ENCODE data around the gene CFAP206. TPM values are rescaled to one million over a fixed set of nuclear protein-coding genes. Genes with fewer than 3 reads are reported as not detected.

CFAP206 gene
- polyA plus RNA-seq: not detected

- peak; percentile 78 to 83 (median 81) for DNase-seq
- Mint-ChIP-seq H3K9me3 (no peaks in the 10 kb centered on the region), H3K4me3 (peak within 1 kb of the TSS; percentile 83 to 88 (median 87)), H3K4me1 (peaks cover 8 to 15% of the 10 kb centered on the region in 2 donors), H3K27ac (peak within 1 kb of the TSS; percentile 26 to 81 (median 73)), H3K27me3 (ENCODE audit: low read depth in 3 of 3) (peaks cover 10 to 22% (median 20%) of the 10 kb centered on the region in 3 donors), H3K36me3 (no peaks in the 10 kb centered on the region)
Observed at GRCh38 chr6:87407901-87408720, at the start of gene CFAP206. Gene CFAP206 (plus strand): TSS chr6:87407972. CDS start chr6:87409840, 1,868 bp downstream.

GRCh38 chr6:87364602-87365252 is 43.0 kb upstream of the CFAP206 start:
- peaks cover 0 to 5% (median 3%) of the 10 kb centered on the region in 3 donors for H3K27me3 Mint-ChIP-seq (ENCODE audit: low read depth in 3 of 3)
- H3K4me1 Mint-ChIP-seq: no peaks in the 10 kb centered on the region
- peaks cover 0 to 14% (median 14%) of the 10 kb centered on the region in 3 donors for H3K36me3 Mint-ChIP-seq
- no peaks in the 10 kb centered on the region for H3K9me3 Mint-ChIP-seq
- no peak overlapping the region for H3K27ac Mint-ChIP-seq
- no peak overlapping the region for H3K4me3 Mint-ChIP-seq
- no peak for DNase-seq

- peaks cover 0 to 17% (median 14%) of the 10 kb centered on the region in 3 donors for H3K36me3 Mint-ChIP-seq
- H3K27ac Mint-ChIP-seq: no peak overlapping the region
- no peaks in the 10 kb centered on the region for H3K9me3 Mint-ChIP-seq
- no peak overlapping the region for H3K4me3 Mint-ChIP-seq
- no peaks in the 10 kb centered on the region for H3K4me1 Mint-ChIP-seq
- DNase-seq: no peak
- peaks cover 0 to 5% (median 3%) of the 10 kb centered on the region in 3 donors for H3K27me3 Mint-ChIP-seq (ENCODE audit: low read depth in 3 of 3)
Observed at GRCh38 chr6:87366072-87366827, 41.5 kb upstream of the CFAP206 start.

- Mint-ChIP-seq H3K4me3 (no peak overlapping the region), H3K9me3 (no peaks in the 10 kb centered on the region), H3K36me3 (peaks cover 0 to 17% (median 14%) of the 10 kb centered on the region in 3 donors), H3K27ac (no peak overlapping the region), H3K27me3 (ENCODE audit: low read depth in 3 of 3) (peaks cover 0 to 5% (median 3%) of the 10 kb centered on the region in 3 donors), H3K4me1 (no peaks in the 10 kb centered on the region)
- no peak for DNase-seq
Observed at GRCh38 chr6:87366899-87367298, 40.9 kb upstream of the CFAP206 start.

GRCh38 chr6:87373377-87373776 is 34.4 kb upstream of the CFAP206 start:
- no peak for DNase-seq
- Mint-ChIP-seq H3K36me3 (peaks cover 0 to 9% (median 0%) of the 10 kb centered on the region in 3 donors), H3K27me3 (ENCODE audit: low read depth in 3 of 3) (no peaks in the 10 kb centered on the region), H3K4me3 (no peak overlapping the region), H3K9me3 (no peaks in the 10 kb centered on the region), H3K27ac (no peak overlapping the region), H3K4me1 (no peaks in the 10 kb centered on the region)

- Mint-ChIP-seq H3K9me3 (no peaks in the 10 kb centered on the region), H3K36me3 (peaks cover 0 to 3% (median 0%) of the 10 kb centered on the region in 3 donors), H3K27ac (no peak overlapping the region), H3K4me1 (no peaks in the 10 kb centered on the region), H3K27me3 (ENCODE audit: low read depth in 3 of 3) (peaks cover 0 to 3% (median 0%) of the 10 kb centered on the region in 3 donors), H3K4me3 (no peak overlapping the region)
- no peak for DNase-seq
Observed at GRCh38 chr6:87375315-87375714, 32.5 kb upstream of the CFAP206 start.

GRCh38 chr6:87376643-87377042 is 31.1 kb upstream of the CFAP206 start:
- H3K36me3 Mint-ChIP-seq: no peaks in the 10 kb centered on the region
- H3K27me3 Mint-ChIP-seq (ENCODE audit: low read depth in 3 of 3): peaks cover 0 to 3% (median 0%) of the 10 kb centered on the region in 3 donors
- DNase-seq: no peak
- H3K4me3 Mint-ChIP-seq: no peak overlapping the region
- H3K27ac Mint-ChIP-seq: no peak overlapping the region
- H3K4me1 Mint-ChIP-seq: no peaks in the 10 kb centered on the region
- H3K9me3 Mint-ChIP-seq: no peaks in the 10 kb centered on the region

GRCh38 chr6:87378947-87379346 is 28.8 kb upstream of the CFAP206 start:
- Mint-ChIP-seq H3K9me3 (no peaks in the 10 kb centered on the region), H3K27me3 (ENCODE audit: low read depth in 3 of 3) (peaks cover 0 to 3% (median 0%) of the 10 kb centered on the region in 3 donors), H3K36me3 (no peaks in the 10 kb centered on the region), H3K4me3 (no peak overlapping the region), H3K4me1 (no peaks in the 10 kb centered on the region), H3K27ac (peak overlapping the region in 1 of 6 donors; percentile 74)
- no peak for DNase-seq

GRCh38 chr6:87382861-87383260 is 24.9 kb upstream of the CFAP206 start:
- H3K27me3 Mint-ChIP-seq (ENCODE audit: low read depth in 3 of 3): peaks cover 0 to 6% (median 0%) of the 10 kb centered on the region in 3 donors
- no peaks in the 10 kb centered on the region for H3K36me3 Mint-ChIP-seq
- no peak overlapping the region for H3K27ac Mint-ChIP-seq
- H3K4me1 Mint-ChIP-seq: no peaks in the 10 kb centered on the region
- H3K9me3 Mint-ChIP-seq: no peaks in the 10 kb centered on the region
- H3K4me3 Mint-ChIP-seq: no peak overlapping the region
- no peak for DNase-seq

GRCh38 chr6:87384038-87384437 is 23.7 kb upstream of the CFAP206 start:
- Mint-ChIP-seq H3K4me1 (no peaks in the 10 kb centered on the region), H3K4me3 (no peak overlapping the region), H3K36me3 (no peaks in the 10 kb centered on the region), H3K9me3 (no peaks in the 10 kb centered on the region), H3K27ac (no peak overlapping the region), H3K27me3 (ENCODE audit: low read depth in 3 of 3) (peaks cover 0 to 6% (median 0%) of the 10 kb centered on the region in 3 donors)
- DNase-seq: no peak

- Mint-ChIP-seq H3K4me1 (no peaks in the 10 kb centered on the region), H3K9me3 (no peaks in the 10 kb centered on the region), H3K27me3 (ENCODE audit: low read depth in 3 of 3) (peaks cover 0 to 6% (median 0%) of the 10 kb centered on the region in 3 donors), H3K36me3 (no peaks in the 10 kb centered on the region), H3K4me3 (no peak overlapping the region), H3K27ac (no peak overlapping the region)
- DNase-seq: no peak
Observed at GRCh38 chr6:87384449-87384848, 23.3 kb upstream of the CFAP206 start.

- Mint-ChIP-seq H3K4me1 (peaks cover 0 to 4% of the 10 kb centered on the region in 2 donors), H3K27me3 (ENCODE audit: low read depth in 3 of 3) (peaks cover 0 to 3% (median 0%) of the 10 kb centered on the region in 3 donors), H3K36me3 (no peaks in the 10 kb centered on the region), H3K9me3 (no peaks in the 10 kb centered on the region), H3K27ac (no peak overlapping the region), H3K4me3 (no peak overlapping the region)
- DNase-seq: no peak
Observed at GRCh38 chr6:87391334-87391733, 16.4 kb upstream of the CFAP206 start.

- peaks cover 0 to 4% of the 10 kb centered on the region in 2 donors for H3K4me1 Mint-ChIP-seq
- H3K4me3 Mint-ChIP-seq: no peak overlapping the region
- peaks cover 0 to 1% (median 0%) of the 10 kb centered on the region in 3 donors for H3K27me3 Mint-ChIP-seq (ENCODE audit: low read depth in 3 of 3)
- H3K36me3 Mint-ChIP-seq: peaks cover 0 to 3% (median 0%) of the 10 kb centered on the region in 3 donors
- DNase-seq: peak; percentile 49 to 59 (median 56)
- no peak overlapping the region for H3K27ac Mint-ChIP-seq
- no peaks in the 10 kb centered on the region for H3K9me3 Mint-ChIP-seq
Observed at GRCh38 chr6:87393026-87393622, 14.6 kb upstream of the CFAP206 start.
